MM.1S (cell line): ENCODE measurements around the gene RGPD8.

Source experiments
- EZH2 ChIP-seq: fragments of 300-600 bp; sonication (generic); optimal IDR thresholded peaks from 2 replicates; pipeline ENCODE3; 2017; ENCODE audit warnings: low read depth, mild to moderate bottlenecking, antibody characterized with exemption, low read length, mixed read lengths
- EZH2phosphoT487 ChIP-seq: fragments of 300-600 bp; sonication (generic); IDR thresholded peaks from 2 replicates; pipeline ENCODE4 v1.6.1; 2018; ENCODE audit warnings: antibody characterized with exemption, low read length
- TF ChIP-seq, protein P1 (sequence below): fragments of 300-600 bp; sonication (generic); IDR thresholded peaks from 2 replicates; pipeline ENCODE4 v1.5.1; 2016; ENCODE audit warnings: antibody characterized with exemption, low read length, mixed read lengths

DNA sequence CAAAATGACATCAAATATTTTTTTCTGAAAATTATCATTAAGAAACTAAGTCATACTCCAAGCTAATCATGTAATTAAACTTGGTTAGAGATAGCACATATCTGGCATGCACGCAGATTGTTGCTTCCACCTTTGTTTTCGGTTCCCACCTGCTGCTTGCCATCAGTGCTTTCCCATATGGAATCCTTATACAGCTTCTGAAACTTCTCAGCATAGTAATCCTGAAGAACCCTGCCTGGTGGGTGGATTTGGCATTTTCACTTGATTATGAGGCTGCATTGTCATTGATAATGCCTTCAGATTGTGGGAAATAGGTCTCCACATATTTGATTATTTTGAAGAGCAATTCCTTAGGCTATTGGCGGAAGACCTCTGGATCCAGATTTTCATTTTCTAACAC, 110.5 kb downstream of the RGPD8 start:
- TF ChIP-seq EZH2 (no peak), EZH2phosphoT487 (no peak)
- TF ChIP-seq, protein P1, sequence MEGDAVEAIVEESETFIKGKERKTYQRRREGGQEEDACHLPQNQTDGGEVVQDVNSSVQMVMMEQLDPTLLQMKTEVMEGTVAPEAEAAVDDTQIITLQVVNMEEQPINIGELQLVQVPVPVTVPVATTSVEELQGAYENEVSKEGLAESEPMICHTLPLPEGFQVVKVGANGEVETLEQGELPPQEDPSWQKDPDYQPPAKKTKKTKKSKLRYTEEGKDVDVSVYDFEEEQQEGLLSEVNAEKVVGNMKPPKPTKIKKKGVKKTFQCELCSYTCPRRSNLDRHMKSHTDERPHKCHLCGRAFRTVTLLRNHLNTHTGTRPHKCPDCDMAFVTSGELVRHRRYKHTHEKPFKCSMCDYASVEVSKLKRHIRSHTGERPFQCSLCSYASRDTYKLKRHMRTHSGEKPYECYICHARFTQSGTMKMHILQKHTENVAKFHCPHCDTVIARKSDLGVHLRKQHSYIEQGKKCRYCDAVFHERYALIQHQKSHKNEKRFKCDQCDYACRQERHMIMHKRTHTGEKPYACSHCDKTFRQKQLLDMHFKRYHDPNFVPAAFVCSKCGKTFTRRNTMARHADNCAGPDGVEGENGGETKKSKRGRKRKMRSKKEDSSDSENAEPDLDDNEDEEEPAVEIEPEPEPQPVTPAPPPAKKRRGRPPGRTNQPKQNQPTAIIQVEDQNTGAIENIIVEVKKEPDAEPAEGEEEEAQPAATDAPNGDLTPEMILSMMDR = no peak
